Measurements from ENCODE around the gene SLX4IP.
"Not testable (repeated sequence)": the region's sequence is repeated elsewhere in the genome, so short reads cannot be mapped to it uniquely, and the experiment has no call there.

DNA sequence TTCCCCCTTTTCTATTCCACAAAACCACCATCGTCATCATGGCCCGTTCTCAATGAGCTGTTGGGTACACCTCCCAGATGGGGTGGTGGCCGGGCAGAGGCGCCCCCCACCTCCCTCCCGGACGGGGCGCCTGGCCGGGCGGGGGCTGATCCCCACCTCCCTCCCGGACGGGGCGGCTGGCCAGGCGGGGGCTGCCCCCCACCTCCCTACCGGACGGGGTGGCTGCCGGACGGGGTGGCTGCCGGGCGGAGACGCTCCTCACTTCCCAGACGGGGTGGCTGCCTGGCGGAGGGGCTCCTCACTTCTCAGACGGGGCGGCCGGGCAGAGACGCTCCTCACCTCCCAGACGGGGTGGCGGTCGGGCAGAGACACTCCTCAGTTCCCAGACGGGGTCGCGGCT lies 40.4 kb upstream of the SLX4IP start:
- not testable (repeated sequence) for TF ChIP-seq POLR2A (IDR thresholded peaks at IDR 0.05)
- TF ChIP-seq, protein P1, sequence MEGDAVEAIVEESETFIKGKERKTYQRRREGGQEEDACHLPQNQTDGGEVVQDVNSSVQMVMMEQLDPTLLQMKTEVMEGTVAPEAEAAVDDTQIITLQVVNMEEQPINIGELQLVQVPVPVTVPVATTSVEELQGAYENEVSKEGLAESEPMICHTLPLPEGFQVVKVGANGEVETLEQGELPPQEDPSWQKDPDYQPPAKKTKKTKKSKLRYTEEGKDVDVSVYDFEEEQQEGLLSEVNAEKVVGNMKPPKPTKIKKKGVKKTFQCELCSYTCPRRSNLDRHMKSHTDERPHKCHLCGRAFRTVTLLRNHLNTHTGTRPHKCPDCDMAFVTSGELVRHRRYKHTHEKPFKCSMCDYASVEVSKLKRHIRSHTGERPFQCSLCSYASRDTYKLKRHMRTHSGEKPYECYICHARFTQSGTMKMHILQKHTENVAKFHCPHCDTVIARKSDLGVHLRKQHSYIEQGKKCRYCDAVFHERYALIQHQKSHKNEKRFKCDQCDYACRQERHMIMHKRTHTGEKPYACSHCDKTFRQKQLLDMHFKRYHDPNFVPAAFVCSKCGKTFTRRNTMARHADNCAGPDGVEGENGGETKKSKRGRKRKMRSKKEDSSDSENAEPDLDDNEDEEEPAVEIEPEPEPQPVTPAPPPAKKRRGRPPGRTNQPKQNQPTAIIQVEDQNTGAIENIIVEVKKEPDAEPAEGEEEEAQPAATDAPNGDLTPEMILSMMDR (IDR thresholded peaks at IDR 0.05): not testable (repeated sequence)

Measured in adrenal gland (tissue), 5 donors.